H1 (cell line): ENCODE results near the gene ADCY5. TPM values are rescaled to one million over a fixed set of nuclear protein-coding genes. Genes with fewer than 3 reads are reported as not detected.

Experiments used
- CTCF ChIA-PET: fragments of 300-600 bp; sonication (Branson Sonifier 250); formaldehyde crosslinking; loops from one replicate; lab custom pipeline; 2021; ENCODE audit not compliant: partially characterized antibody; lab: Charles Lee
- POLR2A ChIA-PET: fragments of 300-600 bp; sonication (Branson Sonifier 250); formaldehyde crosslinking; loops from one replicate; lab custom pipeline; 2021; ENCODE audit warnings: inconsistent platforms; ENCODE audit not compliant: partially characterized antibody; lab: Charles Lee
- DNase-seq, 2 experiments: peaks; one replicate each; pipeline versions ENCODE4 v3.0.0 to v3.0.0-alpha.2; 2010 to 2022; ENCODE audit warnings: low spot score in 2 of 2, low read depth in 1 of 2, mixed read lengths in 1 of 2
- FAIRE-seq: peaks from 2 replicates; lab custom pipeline; 2011; peaks lifted over from hg19 to GRCh38; lab: Jason Lieb, UNC
- H2AFZ ChIP-seq: 2 replicates; pipeline ENCODE4 v1.8.1; 2012; ENCODE audit warnings: low read length, inconsistent platforms
- H2AK5ac ChIP-seq: 2 replicates; pipeline ENCODE4 v1.6.1; 2013; ENCODE audit warnings: low read depth, low read length
- H2BK120ac ChIP-seq: replicated peaks from 2 replicates; pipeline ENCODE3; 2013; ENCODE audit warnings: low read depth, low read length, inconsistent platforms
- H2BK12ac ChIP-seq: 2 replicates; pipeline ENCODE4 v1.6.1; 2013; ENCODE audit warnings: low read depth, low read length
- H2BK15ac ChIP-seq: 2 replicates; pipeline ENCODE4 v1.6.1; 2013; ENCODE audit warnings: low read length
- H2BK20ac ChIP-seq: 2 replicates; pipeline ENCODE4 v1.6.1; 2013; ENCODE audit warnings: low read length
- H2BK5ac ChIP-seq: 2 replicates; pipeline ENCODE4 v1.6.1; 2013; ENCODE audit warnings: low read depth, low read length
- H3K14ac ChIP-seq: 2 replicates; pipeline ENCODE4 v1.6.1; 2013; ENCODE audit warnings: inconsistent platforms; ENCODE audit not compliant: insufficient read length
- H3K18ac ChIP-seq: 2 replicates; pipeline ENCODE4 v1.6.1; 2013; ENCODE audit warnings: low read length; ENCODE audit errors: extremely low read depth
- H3K23ac ChIP-seq: 2 replicates; pipeline ENCODE4 v1.6.1; 2013; ENCODE audit warnings: inconsistent platforms; ENCODE audit not compliant: insufficient read length
- H3K23me2 ChIP-seq: 2 replicates; pipeline ENCODE4 v1.6.1; 2013; ENCODE audit warnings: low read depth, low read length
- H3K27ac ChIP-seq: 2 replicates; pipeline ENCODE4 v1.6.1; 2011; ENCODE audit warnings: low read depth, low read length, inconsistent platforms
- H3K27me3 ChIP-seq, 4 experiments: replicated peaks in 1 of 4; 1 replicate in 1 of 4; 2 replicates in 3 of 4; pipeline versions ENCODE4 v1.6.1 to v1.8.1; 2011 to 2013; ENCODE audit warnings: low read length in 3 of 4, mild to moderate bottlenecking in 3 of 4, inconsistent platforms in 2 of 4, mixed read lengths in 2 of 4, moderate library complexity in 1 of 4; ENCODE audit not compliant: control insufficient read depth in 3 of 4, insufficient read depth in 3 of 4; ENCODE audit errors: extremely low read depth in 1 of 4
- H3K36me3 ChIP-seq, 4 experiments: 2 replicates each; pipeline versions ENCODE4 v1.6.1 to v1.8.1; 2011 to 2013; ENCODE audit warnings: mild to moderate bottlenecking in 4 of 4, low read length in 3 of 4, moderate library complexity in 2 of 4, control low read depth in 1 of 4, inconsistent platforms in 1 of 4; ENCODE audit not compliant: insufficient read depth in 4 of 4, control insufficient read depth in 2 of 4
- H3K4ac ChIP-seq: replicated peaks from 2 replicates; pipeline ENCODE3; 2013; ENCODE audit warnings: low read length, low read depth, mixed read lengths, inconsistent platforms; ENCODE audit not compliant: insufficient read length
- H3K4me1 ChIP-seq, 4 experiments: replicated peaks in 1 of 4; 1 replicate in 1 of 4; 2 replicates in 3 of 4; pipeline versions ENCODE4 v1.6.1 to v1.8.1; 2011 to 2013; ENCODE audit warnings: low read length in 3 of 4, inconsistent platforms in 2 of 4, mixed read lengths in 1 of 4; ENCODE audit not compliant: insufficient read depth in 4 of 4, control insufficient read depth in 3 of 4
- H3K4me2 ChIP-seq, 2 experiments: 2 replicates each; pipeline versions ENCODE4 v1.6.1 to v1.8.1; 2011 to 2013; ENCODE audit warnings: low read depth in 2 of 2, low read length in 2 of 2, control low read depth in 1 of 2, inconsistent platforms in 1 of 2, mild to moderate bottlenecking in 1 of 2; ENCODE audit not compliant: insufficient read depth in 1 of 2
- H3K4me3 ChIP-seq, 4 experiments: fragments of 200-600, 300-600 bp in 1 of 4; sonication (generic), shearing (Covaris generic), sonication (Bioruptor Twin) in 1 of 4; 2 replicates each; pipeline versions ENCODE4 v1.5.1 to v1.8.1; 2011 to 2016; ENCODE audit warnings: low read length in 4 of 4, low read depth in 3 of 4, control low read depth in 2 of 4, inconsistent platforms in 2 of 4, mild to moderate bottlenecking in 2 of 4, mixed read lengths in 1 of 4, moderate library complexity in 1 of 4; ENCODE audit not compliant: insufficient read depth in 2 of 4; ENCODE audit errors: extremely low read depth in 1 of 4
- H3K56ac ChIP-seq: replicated peaks from 2 replicates; pipeline ENCODE3; 2013; ENCODE audit warnings: low read depth, mild to moderate bottlenecking, mixed read lengths, low read length, inconsistent platforms; ENCODE audit not compliant: insufficient read length
- H3K79me1 ChIP-seq: 2 replicates; pipeline ENCODE4 v1.6.1; 2013; ENCODE audit warnings: low read depth, low read length, control low read depth
- H3K79me2 ChIP-seq, 2 experiments: 2 replicates each; pipeline versions ENCODE4 v1.6.1 to v1.8.1; 2012 to 2013; ENCODE audit warnings: low read length in 2 of 2, mild to moderate bottlenecking in 2 of 2, inconsistent platforms in 1 of 2; ENCODE audit not compliant: insufficient read depth in 2 of 2, control insufficient read depth in 1 of 2
- H3K9ac ChIP-seq, 4 experiments: replicated peaks in 1 of 4; 1 replicate in 1 of 4; 2 replicates in 3 of 4; pipeline versions ENCODE4 v1.6.1 to v1.8.1; 2011 to 2013; ENCODE audit warnings: low read depth in 3 of 4, low read length in 3 of 4, control low read depth in 2 of 4, mild to moderate bottlenecking in 2 of 4, moderate library complexity in 2 of 4, inconsistent platforms in 1 of 4; ENCODE audit errors: extremely low read depth in 1 of 4
- H3K9me3 ChIP-seq, 2 experiments: 2 replicates each; pipeline versions ENCODE4 v1.6.1 to v1.8.1; 2012 to 2013; ENCODE audit warnings: mild to moderate bottlenecking in 2 of 2, moderate library complexity in 2 of 2, control low read depth in 1 of 2, inconsistent platforms in 1 of 2, low read depth in 1 of 2, low read length in 1 of 2, mixed read lengths in 1 of 2; ENCODE audit not compliant: insufficient read depth in 2 of 2
- H4K20me1 ChIP-seq, 2 experiments: replicated peaks in 1 of 2; 2 replicates each; pipeline versions ENCODE3 to v1.8.1; 2011 to 2013; ENCODE audit warnings: inconsistent platforms in 2 of 2, low read length in 2 of 2, mild to moderate bottlenecking in 1 of 2; ENCODE audit not compliant: insufficient read depth in 2 of 2, control insufficient read depth in 1 of 2
- H4K5ac ChIP-seq: 2 replicates; pipeline ENCODE4 v1.6.1; 2013; ENCODE audit warnings: low read length, low read depth, mixed read lengths, inconsistent platforms; ENCODE audit not compliant: insufficient read length
- H4K8ac ChIP-seq: 2 replicates; pipeline ENCODE4 v1.8.0; 2013; ENCODE audit warnings: mild to moderate bottlenecking, moderate library complexity, low read length, inconsistent platforms; ENCODE audit not compliant: insufficient read depth; ENCODE audit errors: extremely low read depth
- H4K91ac ChIP-seq: replicated peaks from 2 replicates; pipeline ENCODE3; 2013; ENCODE audit warnings: low read length, mixed read lengths, inconsistent platforms; ENCODE audit not compliant: insufficient read length
- KDM1A ChIP-seq: fragments of 200-600, 300-600 bp; sonication (generic); IDR thresholded peaks from 2 replicates; pipeline ENCODE4 v1.7.1; 2016; ENCODE audit warnings: mild to moderate bottlenecking, low read length, borderline replicate concordance
- WGBS, 2 experiments: shearing (Covaris generic) in 1 of 2; methylation state at CpG; one replicate each; pipeline versions ENCODE4 v1.1.6 to v1.1.7; 2013 to 2015; ENCODE audit warnings: low lambda C conversion rate in 2 of 2, mixed read lengths in 2 of 2, inconsistent platforms in 1 of 2, low coverage in 1 of 2, missing lambda C conversion rate in 1 of 2; ENCODE audit not compliant: insufficient replicate concordance in 2 of 2, insufficient coverage in 1 of 2, insufficient read length in 1 of 2; ENCODE audit errors: extremely low coverage in 1 of 2, missing lambda C conversion rate in 1 of 2; 5-methylcytosine and 5-hydroxymethylcytosine counted together
- polyA plus RNA-seq, 7 experiments: library from polyadenylated mRNA; depleted of rRNA in 3 of 7; stranded (reverse) in 5 of 7; unstranded in 2 of 7; fragments of >200 nt in 5 of 7; fragments of 200-250 nt in 2 of 7; gene quantifications; 1 replicate in 5 of 7; 2 replicates in 1 of 7; 4 replicates in 1 of 7; pipeline versions ENCODE4 v1.2.1 to v1.2.3, GENCODE V29; 2011 to 2013; ENCODE audit warnings: missing spikeins in 2 of 7, mixed read lengths in 2 of 7
- total RNA-seq: library from RNA; stranded (reverse); fragmentation: NEBNext Ultra II Directional; extraction: Animal tissue kit (Norgen Biotek cat#: 25700); gene quantifications from 2 replicates; pipeline ENCODE4 v1.2.1, GENCODE V29; 2021
- TF ChIP-seq, protein P1 (sequence below): IDR thresholded peaks from 2 replicates; pipeline ENCODE4 v1.6.1; 2012; ENCODE audit warnings: low read length, inconsistent platforms

The ADCY5 gene
- total and polyA plus RNA-seq, 2 of the 8 experiments (the other 6 are each of a cell fraction or from before 2014, with no cell fraction given), result 18.9 to 40.8 TPM

DNA sequence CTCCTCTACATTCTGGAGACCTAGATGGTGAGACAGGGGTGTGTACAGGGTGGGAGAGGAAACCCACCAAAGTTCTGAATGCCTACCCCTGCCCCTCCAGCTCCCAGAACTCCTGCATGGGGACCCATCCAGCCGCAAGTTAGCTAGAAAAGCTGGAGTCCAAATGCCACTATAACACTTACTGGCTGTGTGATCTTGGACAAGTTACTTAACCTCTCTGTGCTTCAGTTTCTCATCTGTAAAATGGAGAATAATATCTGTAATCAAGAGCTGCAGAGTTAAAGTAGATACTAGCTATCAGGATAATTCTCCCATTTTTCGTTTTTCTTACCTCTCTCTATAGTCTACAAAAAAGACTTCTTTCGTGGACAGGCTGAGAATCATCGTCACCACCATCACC lies 63.4 kb downstream of the ADCY5 start:
- TF ChIP-seq, protein P1, sequence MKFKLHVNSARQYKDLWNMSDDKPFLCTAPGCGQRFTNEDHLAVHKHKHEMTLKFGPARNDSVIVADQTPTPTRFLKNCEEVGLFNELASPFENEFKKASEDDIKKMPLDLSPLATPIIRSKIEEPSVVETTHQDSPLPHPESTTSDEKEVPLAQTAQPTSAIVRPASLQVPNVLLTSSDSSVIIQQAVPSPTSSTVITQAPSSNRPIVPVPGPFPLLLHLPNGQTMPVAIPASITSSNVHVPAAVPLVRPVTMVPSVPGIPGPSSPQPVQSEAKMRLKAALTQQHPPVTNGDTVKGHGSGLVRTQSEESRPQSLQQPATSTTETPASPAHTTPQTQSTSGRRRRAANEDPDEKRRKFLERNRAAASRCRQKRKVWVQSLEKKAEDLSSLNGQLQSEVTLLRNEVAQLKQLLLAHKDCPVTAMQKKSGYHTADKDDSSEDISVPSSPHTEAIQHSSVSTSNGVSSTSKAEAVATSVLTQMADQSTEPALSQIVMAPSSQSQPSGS, result no peak
- TF ChIP-seq KDM1A, result peak; percentile 71; the same call in 1 of the 2 replicates
- ChIA-PET CTCF (interaction anchor here (0.9 to 11.1 kb wide), 10 partner anchors 11 to 104 kb away, joined by 3 to 63 read pairs (median 4); no protein-coding TSS in a partner anchor), POLR2A (interaction anchor here (1.6 to 2.0 kb wide), 2 partner anchors 10 to 12 kb away, joined by 4 to 5 read pairs; no protein-coding TSS in a partner anchor)
- H4K8ac ChIP-seq, result no peak overlapping the region
- H3K9ac ChIP-seq, result no peak overlapping the region
- H3K23ac ChIP-seq, result no peak overlapping the region
- H3K27me3 ChIP-seq, result no peaks in the 10 kb centered on the region
- WGBS, 2 experiments, result 87% methylated on average over 4 of the region's 4 CpGs; no CpG with 5 or more reads in 1 of the 2 experiments
- no peak overlapping the region for H4K91ac ChIP-seq
- no peaks in the 10 kb centered on the region for H4K20me1 ChIP-seq
- H3K4ac ChIP-seq, result no peak overlapping the region
- H3K4me1 ChIP-seq, result peaks cover 4 to 10% (median 9%) of the 10 kb centered on the region in 4 experiments
- H3K14ac ChIP-seq, result no peak overlapping the region
- no peak overlapping the region for H2BK120ac ChIP-seq
- no peak overlapping the region for H2AK5ac ChIP-seq
- H3K23me2 ChIP-seq, result no peaks in the 10 kb centered on the region; the same call in 1 of the 2 replicates
- H2BK20ac ChIP-seq, result no peak overlapping the region
- no peaks in the 10 kb centered on the region for H3K79me1 ChIP-seq
- DNase-seq, result no peak
- no peak overlapping the region for H3K4me3 ChIP-seq
- H2BK12ac ChIP-seq, result no peak overlapping the region
- no peak overlapping the region for H3K56ac ChIP-seq
- no peaks in the 10 kb centered on the region for H3K9me3 ChIP-seq
- H3K27ac ChIP-seq, result no peak overlapping the region
- no peak overlapping the region for H2BK15ac ChIP-seq
- H3K79me2 ChIP-seq, result no peaks in the 10 kb centered on the region
- no peak overlapping the region for H3K18ac ChIP-seq
- no peak overlapping the region for H2BK5ac ChIP-seq
- H2AFZ ChIP-seq, result no peak overlapping the region
- H4K5ac ChIP-seq, result no peak overlapping the region
- H3K36me3 ChIP-seq, result no peaks in the 10 kb centered on the region; a peak in 1 of 8 replicates
- H3K4me2 ChIP-seq, result no peak overlapping the region
- no peak for FAIRE-seq
